Measurements from ENCODE around the gene ALK. TPM values are rescaled to one million over a fixed set of nuclear protein-coding genes. Genes with fewer than 3 reads are reported as not detected.
A peak's percentile ranks its signal among the peaks of the same experiment; 100 is the strongest.

Gene ALK
- polyA plus RNA-seq, 1 of the 3 experiments (the other 2 are of a cell fraction) = 0.30 TPM

DNA sequence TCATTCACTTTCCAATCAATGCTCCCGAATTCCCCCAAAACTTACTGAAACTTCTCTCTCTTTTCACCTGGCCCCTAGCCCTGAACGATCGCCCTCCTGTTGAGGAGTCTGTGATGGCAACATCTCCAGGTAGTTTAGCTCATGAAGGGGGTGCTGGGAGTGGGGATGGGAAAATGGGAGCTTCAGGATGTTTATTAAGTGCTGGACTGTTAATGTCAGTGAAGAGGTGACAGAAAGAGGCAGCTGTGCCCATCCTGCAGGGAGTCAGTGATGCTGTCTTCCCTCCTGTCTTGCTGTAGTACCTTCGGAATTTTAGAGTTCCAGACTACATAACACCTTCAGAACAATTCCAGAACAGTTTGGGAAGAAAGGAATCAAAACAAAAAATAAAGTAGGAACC, 308.8 kb downstream of the ALK start:
- Histone ChIP-seq H3F3A (replicated peaks; ENCODE audit: insufficient read depth) (no peaks in the 10 kb centered on the region), H3K9ac (no peak overlapping the region), H3K4me2 (no peak overlapping the region), H3K79me2 (ENCODE audit: insufficient read depth) (no peaks in the 10 kb centered on the region), H3K4me1 (ENCODE audit: control insufficient read depth in 1 of 2, insufficient read depth in 2 of 2, low read depth in 1 of 2, low read length in 1 of 2) (peaks cover 0 to 84% of the 10 kb centered on the region in 2 experiments; a peak in 2 of 4 replicates), H3K27ac (ENCODE audit: low read depth in 2 of 2, low read length in 1 of 2) (peak overlapping the region in 1 of 2 experiments; percentile 99; a peak in 2 of 4 replicates), H2AFZ (ENCODE audit: low read depth) (no peak overlapping the region), H3K4me3 (ENCODE audit: low read depth in 2 of 2, low read length in 1 of 2) (no peak overlapping the region), H4K20me1 (ENCODE audit: insufficient read depth) (no peaks in the 10 kb centered on the region), H3K36me3 (replicated peaks in 1 of 2; ENCODE audit: control insufficient read depth in 1 of 2, insufficient read depth in 2 of 2, low read length in 1 of 2) (no peaks in the 10 kb centered on the region), H3K9me3 (no peaks in the 10 kb centered on the region), H3K27me3 (ENCODE audit: insufficient read depth) (no peaks in the 10 kb centered on the region), H3K9me2 (no peaks in the 10 kb centered on the region)
- TF ChIP-seq, protein P1, sequence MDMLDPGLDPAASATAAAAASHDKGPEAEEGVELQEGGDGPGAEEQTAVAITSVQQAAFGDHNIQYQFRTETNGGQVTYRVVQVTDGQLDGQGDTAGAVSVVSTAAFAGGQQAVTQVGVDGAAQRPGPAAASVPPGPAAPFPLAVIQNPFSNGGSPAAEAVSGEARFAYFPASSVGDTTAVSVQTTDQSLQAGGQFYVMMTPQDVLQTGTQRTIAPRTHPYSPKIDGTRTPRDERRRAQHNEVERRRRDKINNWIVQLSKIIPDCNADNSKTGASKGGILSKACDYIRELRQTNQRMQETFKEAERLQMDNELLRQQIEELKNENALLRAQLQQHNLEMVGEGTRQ (IDR thresholded peaks at IDR 0.05; ENCODE audit: borderline replicate concordance, low read depth, low read length) = no peak
- TF ChIP-seq SMC3 (IDR thresholded peaks at IDR 0.05; ENCODE audit: low read depth, low read length) (no peak), EP300 (IDR thresholded peaks at IDR 0.05; ENCODE audit: borderline replicate concordance in 1 of 2, low read depth in 1 of 2, low read length in 1 of 2) (no peak), FOXJ3 (CRISPR knock-in tag; IDR thresholded peaks at IDR 0.05) (no peak), MEF2A (IDR thresholded peaks at IDR 0.05; ENCODE audit: borderline replicate concordance, low read depth) (no peak), NRF1 (IDR thresholded peaks at IDR 0.05; ENCODE audit: low read depth, low read length) (no peak), ELF1 (IDR thresholded peaks at IDR 0.05) (no peak)
- TF ChIP-seq, protein P2, sequence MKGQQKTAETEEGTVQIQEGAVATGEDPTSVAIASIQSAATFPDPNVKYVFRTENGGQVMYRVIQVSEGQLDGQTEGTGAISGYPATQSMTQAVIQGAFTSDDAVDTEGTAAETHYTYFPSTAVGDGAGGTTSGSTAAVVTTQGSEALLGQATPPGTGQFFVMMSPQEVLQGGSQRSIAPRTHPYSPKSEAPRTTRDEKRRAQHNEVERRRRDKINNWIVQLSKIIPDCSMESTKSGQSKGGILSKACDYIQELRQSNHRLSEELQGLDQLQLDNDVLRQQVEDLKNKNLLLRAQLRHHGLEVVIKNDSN (IDR thresholded peaks at IDR 0.05; ENCODE audit: borderline replicate concordance, low read depth) = no peak
- 59% methylated on average over 4 of the region's 4 CpGs for WGBS (ENCODE audit: low lambda C conversion rate)
- DNase-seq = no peak
- CTCF ChIA-PET = interaction anchor here (0.6 to 2.5 kb wide), 10 partner anchors 9 to 417 kb away, joined by 3 to 15 read pairs (median 4); no protein-coding TSS in a partner anchor
- POLR2A ChIA-PET = interaction anchor here (1.8 to 2.7 kb wide), 4 partner anchors 31 to 308 kb away, joined by 12 to 49 read pairs (median 34); partner anchors contain the start of gene ALK

DNA sequence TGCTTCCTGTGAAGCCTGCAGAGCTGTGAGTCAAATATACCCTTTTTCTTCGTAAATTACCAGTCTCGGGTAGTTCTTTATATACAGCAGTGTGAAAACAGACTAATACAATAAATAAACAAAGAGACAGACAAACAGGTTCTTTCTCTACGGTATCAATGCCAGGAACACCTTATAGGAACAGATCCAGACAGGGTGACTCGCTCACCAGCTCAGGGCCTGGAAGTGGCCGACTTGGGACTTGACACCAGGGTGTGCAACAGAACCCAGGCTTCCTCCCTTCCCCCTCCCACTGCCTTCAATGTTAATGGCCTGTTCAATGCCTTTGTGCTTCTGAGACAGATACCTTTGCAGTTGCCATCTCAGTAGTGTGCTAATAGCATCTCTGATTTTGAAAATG, 309.5 kb downstream of the ALK start:
- H3K36me3 ChIP-seq (replicated peaks in 1 of 2; ENCODE audit: control insufficient read depth in 1 of 2, insufficient read depth in 2 of 2, low read length in 1 of 2) = no peaks in the 10 kb centered on the region
- no peaks in the 10 kb centered on the region for H3K9me2 ChIP-seq
- ChIA-PET CTCF (interaction anchor here (0.6 to 2.5 kb wide), 4 partner anchors 33 to 346 kb away, joined by 3 to 10 read pairs (median 3); no protein-coding TSS in a partner anchor), POLR2A (interaction anchor here (2.5 to 2.7 kb wide), 2 partner anchors 30 to 40 kb away, joined by 41 to 49 read pairs; no protein-coding TSS in a partner anchor)
- H3K4me1 ChIP-seq (ENCODE audit: control insufficient read depth in 1 of 2, insufficient read depth in 2 of 2, low read depth in 1 of 2, low read length in 1 of 2) = peaks cover 0 to 80% of the 10 kb centered on the region in 2 experiments; a peak in 2 of 4 replicates
- no peaks in the 10 kb centered on the region for H4K20me1 ChIP-seq (ENCODE audit: insufficient read depth)
- no peak overlapping the region for H2AFZ ChIP-seq (ENCODE audit: low read depth)
- H3K27ac ChIP-seq (ENCODE audit: low read depth in 2 of 2, low read length in 1 of 2) = peak overlapping the region in 1 of 2 experiments; percentile 99; a peak in 2 of 4 replicates
- H3K79me2 ChIP-seq (ENCODE audit: insufficient read depth) = no peaks in the 10 kb centered on the region
- 60% methylated on average over 5 of the region's 5 CpGs for WGBS (ENCODE audit: low lambda C conversion rate)
- H3K4me2 ChIP-seq = no peak overlapping the region
- DNase-seq = no peak
- H3K9me3 ChIP-seq = no peaks in the 10 kb centered on the region
- no peak overlapping the region for H3K4me3 ChIP-seq (ENCODE audit: low read depth in 2 of 2, low read length in 1 of 2)
- H3K9ac ChIP-seq = no peak overlapping the region
- H3K27me3 ChIP-seq (ENCODE audit: insufficient read depth) = no peaks in the 10 kb centered on the region
- H3F3A ChIP-seq (replicated peaks; ENCODE audit: insufficient read depth) = no peaks in the 10 kb centered on the region
- no peak for TF ChIP-seq RFX5 (IDR thresholded peaks at IDR 0.05; ENCODE audit: low read length)
- no peak for TF ChIP-seq JUND (IDR thresholded peaks at IDR 0.05)
- TF ChIP-seq, protein P3, sequence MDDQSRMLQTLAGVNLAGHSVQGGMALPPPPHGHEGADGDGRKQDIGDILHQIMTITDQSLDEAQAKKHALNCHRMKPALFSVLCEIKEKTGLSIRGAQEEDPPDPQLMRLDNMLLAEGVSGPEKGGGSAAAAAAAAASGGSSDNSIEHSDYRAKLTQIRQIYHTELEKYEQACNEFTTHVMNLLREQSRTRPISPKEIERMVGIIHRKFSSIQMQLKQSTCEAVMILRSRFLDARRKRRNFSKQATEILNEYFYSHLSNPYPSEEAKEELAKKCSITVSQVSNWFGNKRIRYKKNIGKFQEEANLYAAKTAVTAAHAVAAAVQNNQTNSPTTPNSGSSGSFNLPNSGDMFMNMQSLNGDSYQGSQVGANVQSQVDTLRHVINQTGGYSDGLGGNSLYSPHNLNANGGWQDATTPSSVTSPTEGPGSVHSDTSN (IDR thresholded peaks at IDR 0.05) = no peak
- TF ChIP-seq MXI1 (IDR thresholded peaks at IDR 0.05; ENCODE audit: low read depth, low read length) = no peak
- no peak for TF ChIP-seq NFIC (IDR thresholded peaks at IDR 0.05; ENCODE audit: borderline replicate concordance)
- TF ChIP-seq GATA2 (CRISPR knock-in tag; IDR thresholded peaks at IDR 0.05) = no peak
- no peak for TF ChIP-seq EZH2phosphoT487 (IDR thresholded peaks at IDR 0.05; ENCODE audit: borderline replicate concordance, low read depth)
- TF ChIP-seq, protein P4, sequence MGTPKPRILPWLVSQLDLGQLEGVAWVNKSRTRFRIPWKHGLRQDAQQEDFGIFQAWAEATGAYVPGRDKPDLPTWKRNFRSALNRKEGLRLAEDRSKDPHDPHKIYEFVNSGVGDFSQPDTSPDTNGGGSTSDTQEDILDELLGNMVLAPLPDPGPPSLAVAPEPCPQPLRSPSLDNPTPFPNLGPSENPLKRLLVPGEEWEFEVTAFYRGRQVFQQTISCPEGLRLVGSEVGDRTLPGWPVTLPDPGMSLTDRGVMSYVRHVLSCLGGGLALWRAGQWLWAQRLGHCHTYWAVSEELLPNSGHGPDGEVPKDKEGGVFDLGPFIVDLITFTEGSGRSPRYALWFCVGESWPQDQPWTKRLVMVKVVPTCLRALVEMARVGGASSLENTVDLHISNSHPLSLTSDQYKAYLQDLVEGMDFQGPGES (IDR thresholded peaks at IDR 0.05; ENCODE audit: low read depth, low read length) = no peak
- no peak for TF ChIP-seq RCOR1 (IDR thresholded peaks at IDR 0.05; ENCODE audit: low read length)
- no peak for TF ChIP-seq CHD2 (IDR thresholded peaks at IDR 0.05; ENCODE audit: low read length, partially characterized antibody)
- TF ChIP-seq, protein P1 (IDR thresholded peaks at IDR 0.05; ENCODE audit: borderline replicate concordance, low read depth, low read length) = no peak
- TF ChIP-seq, protein P5, sequence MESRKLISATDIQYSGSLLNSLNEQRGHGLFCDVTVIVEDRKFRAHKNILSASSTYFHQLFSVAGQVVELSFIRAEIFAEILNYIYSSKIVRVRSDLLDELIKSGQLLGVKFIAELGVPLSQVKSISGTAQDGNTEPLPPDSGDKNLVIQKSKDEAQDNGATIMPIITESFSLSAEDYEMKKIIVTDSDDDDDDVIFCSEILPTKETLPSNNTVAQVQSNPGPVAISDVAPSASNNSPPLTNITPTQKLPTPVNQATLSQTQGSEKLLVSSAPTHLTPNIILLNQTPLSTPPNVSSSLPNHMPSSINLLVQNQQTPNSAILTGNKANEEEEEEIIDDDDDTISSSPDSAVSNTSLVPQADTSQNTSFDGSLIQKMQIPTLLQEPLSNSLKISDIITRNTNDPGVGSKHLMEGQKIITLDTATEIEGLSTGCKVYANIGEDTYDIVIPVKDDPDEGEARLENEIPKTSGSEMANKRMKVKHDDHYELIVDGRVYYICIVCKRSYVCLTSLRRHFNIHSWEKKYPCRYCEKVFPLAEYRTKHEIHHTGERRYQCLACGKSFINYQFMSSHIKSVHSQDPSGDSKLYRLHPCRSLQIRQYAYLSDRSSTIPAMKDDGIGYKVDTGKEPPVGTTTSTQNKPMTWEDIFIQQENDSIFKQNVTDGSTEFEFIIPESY (IDR thresholded peaks at IDR 0.05; ENCODE audit: borderline replicate concordance, low read depth) = no peak
- no peak for TF ChIP-seq FOXM1 (IDR thresholded peaks at IDR 0.05; ENCODE audit: low read depth)
